ENCODE measurements around the gene ESPN.

- TF ChIP-seq CTCF (IDR thresholded peaks at IDR 0.05) (no peak), POLR2A (IDR thresholded peaks at IDR 0.05) (no peak), EP300 (IDR thresholded peaks at IDR 0.05) (no peak)
Observed at GRCh38 chr1:6462412-6463119, 38.0 kb downstream of the ESPN start.
